GM12878 (cell line): ENCODE results near the gene CORO1C. TPM values are rescaled to one million over a fixed set of nuclear protein-coding genes. Genes with fewer than 3 reads are reported as not detected.

Source experiments
- ATAC-seq: fragments of 200-7000 bp; cut with Tn5 transposase; 3 replicates; pipeline ENCODE4 v1.9.1; 2020; ENCODE audit warnings: mild to moderate bottlenecking, moderate library complexity
- BruUV-seq: library from RNA; stranded (reverse); fragments of 400-500 nt; replicated peaks from 2 replicates; lab custom pipeline; 2021; lab: Mats Ljungman, UMichigan
- CTCF ChIA-PET: fragments of 300-600 bp; sonication (Branson Sonifier 250); formaldehyde crosslinking; extraction: SDS; loops from one replicate; lab custom pipeline; 2021; ENCODE audit warnings: inconsistent platforms; lab: Yijun Ruan, JAX
- POLR2A ChIA-PET: fragments of 350-600 bp; formaldehyde crosslinking; extraction: SDS; loops from one replicate; lab custom pipeline; 2021; ENCODE audit warnings: inconsistent platforms; lab: Charles Lee
- RAD21 ChIA-PET: fragments of 300-600 bp; sonication (Branson Sonifier 250); formaldehyde crosslinking; loops from one replicate; lab custom pipeline; 2023; ENCODE audit warnings: antibody characterized with exemption; ENCODE audit not compliant: unreplicated experiment; lab: Charles Lee
- SMC1A ChIA-PET: fragments of 300-600 bp; sonication (Branson Sonifier 250); formaldehyde crosslinking; loops from one replicate; lab custom pipeline; 2023; ENCODE audit not compliant: unreplicated experiment, uncharacterized antibody; lab: Charles Lee
- DNase-seq: peaks from one replicate; pipeline ENCODE4 v3.0.0-alpha.2; 2011; ENCODE audit warnings: low read depth, low spot score
- FAIRE-seq: peaks from 3 replicates; lab custom pipeline; 2011; peaks lifted over from hg19 to GRCh38; lab: Jason Lieb, UNC
- H2AFZ ChIP-seq: 2 replicates; pipeline ENCODE4 v1.6.0; 2011; ENCODE audit warnings: low read depth, low read length, control low read depth; ENCODE audit not compliant: control insufficient read depth
- H3K27ac ChIP-seq: 2 replicates; pipeline ENCODE4 v1.5.1; 2011; ENCODE audit warnings: control low read depth; ENCODE audit not compliant: control insufficient read depth, insufficient read depth
- H3K27me3 ChIP-seq, 2 experiments: replicated peaks in 1 of 2; 2 replicates each; pipeline versions ENCODE4 v1.6.0 to v1.6.1; 2011; ENCODE audit warnings: low read length in 1 of 2; ENCODE audit not compliant: control insufficient read depth in 2 of 2, insufficient read depth in 2 of 2
- H3K36me3 ChIP-seq, 2 experiments: 2 replicates each; pipeline ENCODE4 v1.5.1; 2011; ENCODE audit warnings: low read length in 1 of 2; ENCODE audit not compliant: control insufficient read depth in 2 of 2, insufficient read depth in 2 of 2
- H3K4me1 ChIP-seq: 2 replicates; pipeline ENCODE4 v1.6.1; 2011; ENCODE audit warnings: mild to moderate bottlenecking, low read length, moderate library complexity, mixed read lengths; ENCODE audit not compliant: control insufficient read depth, insufficient read depth
- H3K4me2 ChIP-seq: 2 replicates; pipeline ENCODE4 v1.6.0; 2011; ENCODE audit warnings: control low read depth; ENCODE audit not compliant: control insufficient read depth, insufficient read depth
- H3K4me3 ChIP-seq: fragments of 200-600 bp; sonication (generic); 2 replicates; pipeline ENCODE4 v1.5.1; 2016
- H3K79me2 ChIP-seq: 2 replicates; pipeline ENCODE4 v1.6.0; 2011; ENCODE audit warnings: low read length; ENCODE audit not compliant: control insufficient read depth, insufficient read depth
- H3K9ac ChIP-seq: 2 replicates; pipeline ENCODE4 v1.8.0; 2011; ENCODE audit warnings: low read length, control low read depth, mixed read lengths; ENCODE audit not compliant: control insufficient read depth, insufficient read depth
- H3K9me3 ChIP-seq: replicated peaks from 3 replicates; pipeline ENCODE4 v1.5.1; 2011; ENCODE audit warnings: mild to moderate bottlenecking, low read length; ENCODE audit not compliant: control insufficient read depth, insufficient read depth
- H4K20me1 ChIP-seq: 2 replicates; pipeline ENCODE4 v1.6.0; 2011; ENCODE audit not compliant: control insufficient read depth, insufficient read depth
- IKZF1 ChIP-seq: fragments of 450-650 bp; conservative IDR thresholded peaks from 2 replicates; pipeline ENCODE4 v1.6.1; 2017; ENCODE audit warnings: antibody characterized with exemption, mild to moderate bottlenecking
- NFXL1 ChIP-seq: fragments of 450-650 bp; IDR thresholded peaks from 2 replicates; pipeline ENCODE4 v1.6.1; 2017; ENCODE audit warnings: antibody characterized with exemption, mild to moderate bottlenecking, borderline replicate concordance
- RBBP5 ChIP-seq: fragments of 200-600 bp; sonication (generic); conservative IDR thresholded peaks from 2 replicates; pipeline ENCODE4 v1.6.1; 2016
- SPI1 ChIP-seq: IDR thresholded peaks from 2 replicates; pipeline ENCODE4 v1.6.1; 2011; ENCODE audit warnings: low read depth, mild to moderate bottlenecking, low read length, moderate library complexity, borderline replicate concordance; ENCODE audit not compliant: insufficient read depth
- ZNF24 ChIP-seq: fragments of 450-650 bp; IDR thresholded peaks from 2 replicates; pipeline ENCODE4 v1.6.1; 2017; ENCODE audit warnings: antibody characterized with exemption, mild to moderate bottlenecking
- ZZZ3 ChIP-seq: IDR thresholded peaks from 2 replicates; pipeline ENCODE4 v1.6.1; 2011; ENCODE audit warnings: low read depth; ENCODE audit not compliant: control insufficient read depth, insufficient read length
- WGBS: methylation state at CpG from one replicate; pipeline ENCODE4 v1.1.6; 2016; ENCODE audit warnings: low lambda C conversion rate; ENCODE audit not compliant: insufficient replicate concordance, insufficient coverage; ENCODE audit errors: missing lambda C conversion rate; 5-methylcytosine and 5-hydroxymethylcytosine counted together
- in situ Hi-C: fragments of 300-500 bp; cut with MboI; formaldehyde crosslinking; loops from 9 replicates; pipeline ENCODE4 v1.14.3; 2018; ENCODE audit warnings: mixed read lengths
- intact Hi-C: fragments of 100-400 bp; cut with micrococcal nuclease; formaldehyde crosslinking; loops from one replicate; pipeline ENCODE4 v1.14.2; 2022; ENCODE audit not compliant: unreplicated experiment
- polyA plus RNA-seq, 11 experiments: library from polyadenylated mRNA; depleted of rRNA in 4 of 11; unstranded in 6 of 11; stranded (reverse) in 5 of 11; fragments of >200 nt; fragmentation: Nextera tagmentation in 4 of 11; fragmentation: Illumina TruSeq in 1 of 11; extraction: Ambion mirVana in 4 of 11; extraction: Trizol in 1 of 11; gene quantifications; 1 replicate in 1 of 11; 2 replicates in 10 of 11; pipeline versions ENCODE4 v1.2.1 to v1.2.3, GENCODE V29; 2011 to 2016; ENCODE audit warnings: inconsistent platforms in 2 of 11, missing spikeins in 2 of 11, low read depth in 1 of 11
- total RNA-seq, 4 experiments: library from RNA; depleted of rRNA in 3 of 4; stranded (reverse); fragments of >200 nt in 3 of 4; fragmentation: Illumina TruSeq in 1 of 4; extraction: Trizol in 1 of 4; gene quantifications; 2 replicates each; pipeline versions ENCODE4 v1.2.1 to v1.2.3, GENCODE V29; 2013 to 2021
- TF ChIP-seq, protein P1 (sequence below): IDR thresholded peaks from 2 replicates; pipeline ENCODE4 v1.6.1; 2012; ENCODE audit warnings: low read depth, low read length, improper control_type of control experiment

CORO1C gene
- total and polyA plus RNA-seq, 10 of the 15 experiments (the other 5 are each of a cell fraction or from before 2014, with no cell fraction given) = 52.7 to 254 (median 171) TPM

GRCh38 chr12:108598553-108599250 lies 132.6 kb downstream of the CORO1C start:
- ATAC-seq = no peak
- no peaks in the 10 kb centered on the region for H4K20me1 ChIP-seq
- TF ChIP-seq ZZZ3 (no peak), ZNF24 (peak; percentile 92), RBBP5 (no peak)
- no peak overlapping the region for H3K4me3 ChIP-seq
- no peak for DNase-seq
- in situ Hi-C loops = no loop called here
- BruUV-seq = no TSS peak
- H3K27me3 ChIP-seq = no peaks in the 10 kb centered on the region
- 68% methylated on average over 11 of the region's 11 CpGs for WGBS
- no peak overlapping the region for H2AFZ ChIP-seq
- H3K4me2 ChIP-seq = no peak overlapping the region
- no peaks in the 10 kb centered on the region for H3K79me2 ChIP-seq
- RAD21 ChIA-PET = no interaction called here
- H3K9me3 ChIP-seq = no peaks in the 10 kb centered on the region
- H3K36me3 ChIP-seq = no peaks in the 10 kb centered on the region
- H3K27ac ChIP-seq = no peak overlapping the region
- no peak for FAIRE-seq
- no peak overlapping the region for H3K9ac ChIP-seq
- CTCF ChIA-PET = interaction anchor here (1.0 to 1.2 kb wide), 2 partner anchors 19 to 26 kb away, joined by 3 to 4 read pairs; no protein-coding TSS in a partner anchor
- intact Hi-C loops = no loop called here
- no peaks in the 10 kb centered on the region for H3K4me1 ChIP-seq
- POLR2A ChIA-PET = interaction anchor here (0.5 kb wide), 1 partner anchor 26 kb away, joined by 4 read pairs; no protein-coding TSS in a partner anchor
- SMC1A ChIA-PET = interaction anchor here (0.9 to 1.0 kb wide), 2 partner anchors 21 to 23 kb away, joined by 4 to 5 read pairs; no protein-coding TSS in a partner anchor

GRCh38 chr12:108597559-108598471 lies 133.5 kb downstream of the CORO1C start, which contains the start of gene TMEM119:
TSS of gene TMEM119 (minus strand) at chr12:108598084. CDS start at chr12:108592383, 5,701 bp downstream.
- DNase-seq (no peak), FAIRE-seq (no peak), ATAC-seq (peak; percentile 55)
- WGBS = 37% methylated on average over 19 of the region's 27 CpGs
- CTCF ChIA-PET = interaction anchor here (1.0 to 1.2 kb wide), 2 partner anchors 19 to 25 kb away, joined by 3 to 4 read pairs; no protein-coding TSS in a partner anchor
- Histone ChIP-seq H3K4me3 (no peak within 1 kb of the TSS), H3K27ac (no peak within 1 kb of the TSS), H3K79me2 (no peaks in the 10 kb centered on the region), H3K9ac (no peak within 1 kb of the TSS), H3K4me1 (no peaks in the 10 kb centered on the region), H3K9me3 (no peaks in the 10 kb centered on the region), H3K27me3 (no peaks in the 10 kb centered on the region), H3K36me3 (no peaks in the 10 kb centered on the region), H2AFZ (no peak within 1 kb of the TSS), H4K20me1 (no peaks in the 10 kb centered on the region), H3K4me2 (no peak within 1 kb of the TSS)
- in situ Hi-C loops (no loop called here), intact Hi-C loops (no loop called here)
- RAD21 ChIA-PET = interaction anchor here (0.6 kb wide), 1 partner anchor 15 kb away, joined by 3 read pairs; no protein-coding TSS in a partner anchor
- TF ChIP-seq IKZF1 (no peak), SPI1 (peak; percentile 52; the same call in 1 of the 2 replicates), NFXL1 (peak; percentile 89)
- TF ChIP-seq, protein P1, sequence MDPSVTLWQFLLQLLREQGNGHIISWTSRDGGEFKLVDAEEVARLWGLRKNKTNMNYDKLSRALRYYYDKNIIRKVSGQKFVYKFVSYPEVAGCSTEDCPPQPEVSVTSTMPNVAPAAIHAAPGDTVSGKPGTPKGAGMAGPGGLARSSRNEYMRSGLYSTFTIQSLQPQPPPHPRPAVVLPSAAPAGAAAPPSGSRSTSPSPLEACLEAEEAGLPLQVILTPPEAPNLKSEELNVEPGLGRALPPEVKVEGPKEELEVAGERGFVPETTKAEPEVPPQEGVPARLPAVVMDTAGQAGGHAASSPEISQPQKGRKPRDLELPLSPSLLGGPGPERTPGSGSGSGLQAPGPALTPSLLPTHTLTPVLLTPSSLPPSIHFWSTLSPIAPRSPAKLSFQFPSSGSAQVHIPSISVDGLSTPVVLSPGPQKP = no peak
- BruUV-seq = no TSS peak
- POLR2A ChIA-PET = interaction anchor here (0.5 kb wide), 1 partner anchor 25 kb away, joined by 4 read pairs; no protein-coding TSS in a partner anchor
- SMC1A ChIA-PET = interaction anchor here (0.9 to 1.0 kb wide), 2 partner anchors 20 to 22 kb away, joined by 4 to 5 read pairs; no protein-coding TSS in a partner anchor
